K562 (cell line): ENCODE data around the gene CNOT1. TPM values are rescaled to one million over a fixed set of nuclear protein-coding genes. Genes with fewer than 3 reads are reported as not detected.

Experiments
- AFF1 ChIP-seq, 2 experiments: fragments of 450-650 bp; IDR thresholded peaks; 2 replicates each; pipeline ENCODE4 v1.6.1; 2018; ENCODE audit warnings: mild to moderate bottlenecking in 2 of 2, low read depth in 1 of 2; ENCODE audit not compliant: partially characterized antibody in 2 of 2
- CBX8 ChIP-seq: fragments of 200-600 bp; sonication (generic); IDR thresholded peaks from 2 replicates; pipeline ENCODE4 v1.6.1; 2012; ENCODE audit warnings: borderline replicate concordance, mixed run types, low read depth, mild to moderate bottlenecking, moderate library complexity, mixed read lengths, low read length, control low read depth, inconsistent platforms; ENCODE audit not compliant: poor library complexity, severe bottlenecking; ENCODE audit errors: extremely low read depth
- CREBBP ChIP-seq: IDR thresholded peaks from one replicate; pipeline ENCODE4 v1.6.1; 2012; ENCODE audit warnings: low read depth, mild to moderate bottlenecking, control low read depth, inconsistent platforms, low read length
- E2F4 ChIP-seq: sonication (generic); formaldehyde crosslinking; IDR thresholded peaks from 2 replicates; pipeline ENCODE4 v1.8.0; 2022; ENCODE audit warnings: mild to moderate bottlenecking, low read depth, missing genetic modification reagents
- GMEB1 ChIP-seq: fragments of 250-450 bp; sonication (Bioruptor Pico); IDR thresholded peaks from 2 replicates; pipeline ENCODE4 v1.4.0; 2020; ENCODE audit warnings: mild to moderate bottlenecking
- KLF1 ChIP-seq: fragments of 450-650 bp; IDR thresholded peaks from 2 replicates; pipeline ENCODE4 v1.6.1; 2016; ENCODE audit warnings: missing genetic modification characterization, missing compliant biosample characterization
- RBM17 ChIP-seq: fragments of 200-400 bp; formaldehyde crosslinking; IDR thresholded peaks from 2 replicates; pipeline ENCODE4 v1.6.1; 2017; ENCODE audit warnings: low read depth, mild to moderate bottlenecking, low read length, borderline replicate concordance
- RUNX1 ChIP-seq: sonication (generic); IDR thresholded peaks from 2 replicates; pipeline ENCODE4 v1.6.1; 2016; ENCODE audit warnings: antibody characterized with exemption, low read depth
- SAFB ChIP-seq: fragments of 200-400 bp; formaldehyde crosslinking; IDR thresholded peaks from 2 replicates; pipeline ENCODE4 v1.6.1; 2017; ENCODE audit warnings: low read depth, low read length, borderline replicate concordance
- SIN3B ChIP-seq: fragments of 450-650 bp; IDR thresholded peaks from 2 replicates; pipeline ENCODE4 v1.6.1; 2017; ENCODE audit warnings: low read depth, mild to moderate bottlenecking, moderate library complexity
- THRB ChIP-seq: fragments of 450-650 bp; formaldehyde crosslinking; conservative IDR thresholded peaks from 2 replicates; pipeline ENCODE4 v1.4.0; 2022; ENCODE audit warnings: mild to moderate bottlenecking, missing genetic modification characterization
- TRIM28 ChIP-seq: fragments of 450-650 bp; IDR thresholded peaks from 2 replicates; pipeline ENCODE4 v1.6.1; 2017
- ZBTB17 ChIP-seq: fragments of 450-650 bp; formaldehyde crosslinking; IDR thresholded peaks from 2 replicates; pipeline ENCODE4 v1.4.0; 2020; ENCODE audit warnings: mild to moderate bottlenecking
- ZNF212 ChIP-seq: fragments of 450-650 bp; formaldehyde crosslinking; IDR thresholded peaks from 2 replicates; pipeline ENCODE4 v1.4.0; 2020; ENCODE audit warnings: mild to moderate bottlenecking
- polyA plus RNA-seq, 8 experiments: library from polyadenylated mRNA; depleted of rRNA in 4 of 8; stranded (reverse) in 5 of 8; unstranded in 3 of 8; fragments of >200 nt; fragmentation: Nextera tagmentation in 2 of 8; fragmentation: Illumina TruSeq in 1 of 8; extraction: Ambion mirVana in 2 of 8; extraction: Trizol in 1 of 8; gene quantifications; 2 replicates each; pipeline versions ENCODE4 v1.2.1 to v1.2.3, GENCODE V29; 2011 to 2014; ENCODE audit warnings: inconsistent platforms in 1 of 8, missing spikeins in 1 of 8
- total RNA-seq, 7 experiments: library from RNA; depleted of rRNA in 6 of 7; stranded (reverse); fragments of >200 nt in 6 of 7; fragmentation: Illumina TruSeq in 2 of 7; extraction: Trizol in 2 of 7; gene quantifications; 2 replicates each; pipeline versions ENCODE4 v1.2.1 to v1.2.3, GENCODE V29; 2011 to 2021; ENCODE audit warnings: low replicate concordance in 1 of 7
- TF ChIP-seq, protein P1 (sequence below): conservative IDR thresholded peaks from 2 replicates; pipeline ENCODE4 v1.6.1; 2011; ENCODE audit warnings: low read depth, mild to moderate bottlenecking, low read length; ENCODE audit not compliant: control insufficient read depth
- TF ChIP-seq, protein P2 (sequence below): sonication (generic); formaldehyde crosslinking; IDR thresholded peaks from 2 replicates; pipeline ENCODE4 v1.5.0; 2020; ENCODE audit warnings: missing genetic modification reagents

Gene CNOT1
- total and polyA plus RNA-seq, 9 of the 15 experiments (the other 6 are each of a cell fraction or from before 2014, with no cell fraction given): 110 to 270 (median 220) TPM

DNA sequence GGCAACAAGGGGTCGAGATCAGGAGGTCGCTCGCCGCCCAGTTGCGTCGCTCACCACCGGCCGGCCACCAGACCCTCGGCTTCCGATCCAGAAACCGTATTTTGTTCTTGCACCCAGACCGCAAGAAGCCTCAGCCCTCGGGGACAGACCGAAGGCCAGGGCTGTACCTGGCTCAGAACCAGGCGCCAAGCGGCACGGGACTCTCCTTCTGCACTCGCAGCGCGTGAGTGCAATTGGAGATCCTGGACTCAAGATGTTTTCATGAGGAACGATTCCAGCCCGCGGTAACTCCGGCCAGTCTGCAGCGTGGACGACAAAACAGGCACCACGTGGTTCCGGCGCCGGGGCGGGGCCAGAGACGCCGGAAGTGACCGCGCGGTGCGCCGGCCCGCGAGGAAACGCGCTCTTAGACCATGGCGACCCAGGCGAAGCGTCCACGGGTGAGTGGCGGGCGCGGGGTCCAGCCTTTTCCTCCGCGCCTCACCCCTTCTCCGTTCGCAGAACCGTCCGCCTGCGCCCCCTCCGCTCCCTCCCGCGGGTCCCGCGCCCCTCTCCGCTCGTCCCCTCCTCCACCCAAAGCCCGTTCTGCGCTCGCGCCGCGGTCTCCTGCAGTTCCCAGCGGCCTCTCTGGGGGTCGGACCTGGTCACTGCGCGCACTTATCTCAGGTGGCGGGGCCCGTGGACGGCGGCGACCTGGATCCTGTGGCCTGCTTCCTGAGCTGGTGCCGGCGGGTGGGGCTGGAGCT is 114.3 kb downstream of the CNOT1 start, which contains the start of gene SETD6 (continued):
- peak; percentile 75 for TF ChIP-seq SAFB
- TF ChIP-seq, protein P1, sequence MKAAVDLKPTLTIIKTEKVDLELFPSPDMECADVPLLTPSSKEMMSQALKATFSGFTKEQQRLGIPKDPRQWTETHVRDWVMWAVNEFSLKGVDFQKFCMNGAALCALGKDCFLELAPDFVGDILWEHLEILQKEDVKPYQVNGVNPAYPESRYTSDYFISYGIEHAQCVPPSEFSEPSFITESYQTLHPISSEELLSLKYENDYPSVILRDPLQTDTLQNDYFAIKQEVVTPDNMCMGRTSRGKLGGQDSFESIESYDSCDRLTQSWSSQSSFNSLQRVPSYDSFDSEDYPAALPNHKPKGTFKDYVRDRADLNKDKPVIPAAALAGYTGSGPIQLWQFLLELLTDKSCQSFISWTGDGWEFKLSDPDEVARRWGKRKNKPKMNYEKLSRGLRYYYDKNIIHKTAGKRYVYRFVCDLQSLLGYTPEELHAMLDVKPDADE: peak; percentile 69
- TF ChIP-seq ZNF212 (CRISPR knock-in tag): no peak
- TF ChIP-seq CREBBP: no peak
- peak; percentile 81; the same call in 1 of the 2 replicates for TF ChIP-seq SIN3B
- TF ChIP-seq ZBTB17: no peak
- TF ChIP-seq, protein P2, sequence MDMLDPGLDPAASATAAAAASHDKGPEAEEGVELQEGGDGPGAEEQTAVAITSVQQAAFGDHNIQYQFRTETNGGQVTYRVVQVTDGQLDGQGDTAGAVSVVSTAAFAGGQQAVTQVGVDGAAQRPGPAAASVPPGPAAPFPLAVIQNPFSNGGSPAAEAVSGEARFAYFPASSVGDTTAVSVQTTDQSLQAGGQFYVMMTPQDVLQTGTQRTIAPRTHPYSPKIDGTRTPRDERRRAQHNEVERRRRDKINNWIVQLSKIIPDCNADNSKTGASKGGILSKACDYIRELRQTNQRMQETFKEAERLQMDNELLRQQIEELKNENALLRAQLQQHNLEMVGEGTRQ (CRISPR knock-in tag): peak; percentile 91
- TF ChIP-seq GMEB1 (CRISPR knock-in tag): peak; percentile 69; the same call in 1 of the 2 replicates
- TF ChIP-seq TRIM28: no peak
- TF ChIP-seq KLF1 (tag): peak; percentile 63; the same call in 1 of the 2 replicates
- no peak for TF ChIP-seq RBM17
- TF ChIP-seq AFF1 (IDR thresholded peaks at IDR 0.05; ENCODE audit: low read depth in 1 of 2, partially characterized antibody in 2 of 2): no peak
- TF ChIP-seq THRB (CRISPR knock-in tag): no peak
- TF ChIP-seq RUNX1: no peak
- TF ChIP-seq CBX8: no peak
- TF ChIP-seq E2F4 (CRISPR knock-in tag): 0 out of 2 replicates have a peak, but pooled peaks have one; percentile 69
